Neutrophil (primary cell): Measurements from ENCODE around the gene GNB3.

Source experiments
- H3K27ac ChIP-seq: fragments of 200-600 bp; sonication (generic); 2 replicates; pipeline ENCODE4 v1.5.1; 2016; ENCODE audit warnings: mild to moderate bottlenecking, moderate library complexity
- H3K27me3 ChIP-seq: fragments of 200-600 bp; sonication (generic); 2 replicates; pipeline ENCODE4 v1.6.0; 2016; ENCODE audit warnings: mild to moderate bottlenecking
- H3K36me3 ChIP-seq: fragments of 200-600 bp; sonication (generic); 2 replicates; pipeline ENCODE4 v1.5.1; 2017
- H3K4me1 ChIP-seq, 2 experiments: fragments of 200-600 bp in 1 of 2; sonication (generic) in 1 of 2; 1 replicate in 1 of 2; 2 replicates in 1 of 2; pipeline versions ENCODE4 v1.5.1 to v1.6.1; 2013 to 2016; ENCODE audit warnings: low read depth in 1 of 2, low read length in 1 of 2, mild to moderate bottlenecking in 1 of 2, moderate library complexity in 1 of 2; ENCODE audit not compliant: control insufficient read depth in 1 of 2, insufficient read depth in 1 of 2
- H3K4me3 ChIP-seq, 2 experiments: fragments of 200-600 bp in 1 of 2; sonication (generic) in 1 of 2; 1 replicate in 1 of 2; 2 replicates in 1 of 2; pipeline ENCODE4 v1.5.1; 2013 to 2016; ENCODE audit warnings: low read depth in 1 of 2, low read length in 1 of 2, mild to moderate bottlenecking in 1 of 2, moderate library complexity in 1 of 2
- H3K9me3 ChIP-seq: fragments of 200-600 bp; sonication (generic); 2 replicates; pipeline ENCODE4 v1.5.1; 2016
- CTCF ChIP-seq: fragments of 200-600 bp; sonication (generic); IDR thresholded peaks from 2 replicates; pipeline ENCODE4 v1.5.1; 2016; ENCODE audit warnings: antibody characterized with exemption

GNB3 gene

GRCh38 chr12:6817098-6817497 is 23.6 kb upstream of the GNB3 start:
- Histone ChIP-seq H3K27me3 (peaks cover 11% of the 10 kb centered on the region), H3K4me1 (peaks cover 22 to 26% of the 10 kb centered on the region in 2 experiments), H3K36me3 (no peaks in the 10 kb centered on the region), H3K9me3 (no peaks in the 10 kb centered on the region), H3K4me3 (no peak overlapping the region), H3K27ac (peak overlapping the region; percentile 56)
- TF ChIP-seq CTCF, result no peak

- TF ChIP-seq CTCF, result no peak
- Histone ChIP-seq H3K36me3 (no peaks in the 10 kb centered on the region), H3K27ac (no peak overlapping the region)
These were observed 23.0 kb upstream of the GNB3 start for GRCh38 chr12:6817662-6818157.

GRCh38 chr12:6818222-6818621 is 22.5 kb upstream of the GNB3 start:
- Histone ChIP-seq H3K4me1 (peaks cover 25 to 27% of the 10 kb centered on the region in 2 experiments), H3K9me3 (no peaks in the 10 kb centered on the region), H3K4me3 (no peak overlapping the region), H3K36me3 (no peaks in the 10 kb centered on the region), H3K27ac (no peak overlapping the region), H3K27me3 (peaks cover 22% of the 10 kb centered on the region)
- no peak for TF ChIP-seq CTCF

More at GRCh38 chr12:6817662-6818157, 23.0 kb upstream of the GNB3 start:
- Histone ChIP-seq H3K4me3 (no peak overlapping the region), H3K27me3 (peaks cover 17% of the 10 kb centered on the region), H3K9me3 (no peaks in the 10 kb centered on the region), H3K4me1 (peaks cover 25 to 27% of the 10 kb centered on the region in 2 experiments)

- no peaks in the 10 kb centered on the region for H3K9me3 ChIP-seq
- H3K27ac ChIP-seq, result no peak overlapping the region
- H3K4me1 ChIP-seq, result peaks cover 25 to 27% of the 10 kb centered on the region in 2 experiments
- peaks cover 27% of the 10 kb centered on the region for H3K27me3 ChIP-seq
- H3K36me3 ChIP-seq, result no peaks in the 10 kb centered on the region
- no peak overlapping the region for H3K4me3 ChIP-seq
- TF ChIP-seq CTCF, result no peak
These were observed 22.1 kb upstream of the GNB3 start for GRCh38 chr12:6818645-6819044.

GRCh38 chr12:6819106-6820030 is 21.4 kb upstream of the GNB3 start:
- H3K4me3 ChIP-seq, result no peak overlapping the region
- no peak overlapping the region for H3K27ac ChIP-seq
- TF ChIP-seq CTCF, result no peak
- peaks cover 31% of the 10 kb centered on the region for H3K27me3 ChIP-seq
- no peaks in the 10 kb centered on the region for H3K36me3 ChIP-seq
- H3K4me1 ChIP-seq, result peaks cover 25 to 27% of the 10 kb centered on the region in 2 experiments
- no peaks in the 10 kb centered on the region for H3K9me3 ChIP-seq
